Measurements from ENCODE around the gene SLC28A3.

Gene SLC28A3

GRCh38 chr9:84261070-84261746, 79.3 kb downstream of the SLC28A3 start:
- H3K36me3 ChIP-seq: no peaks in the 10 kb centered on the region
- H3K9me3 ChIP-seq: no peaks in the 10 kb centered on the region
- no peak overlapping the region for H3K27ac ChIP-seq
- no peak overlapping the region for H3K9ac ChIP-seq
- TF ChIP-seq Cebpa-rat (IDR thresholded peaks at IDR 0.05): no peak
- H3K4me2 ChIP-seq: peak overlapping the region; percentile 49
- no peaks in the 10 kb centered on the region for H3K27me3 ChIP-seq
- H3K4me3 ChIP-seq: no peak overlapping the region
- H3K4me1 ChIP-seq: no peaks in the 10 kb centered on the region
- no peaks in the 10 kb centered on the region for H4K20me1 ChIP-seq

- H3K36me3 ChIP-seq: no peaks in the 10 kb centered on the region
- H3K27ac ChIP-seq: no peak overlapping the region
- no peaks in the 10 kb centered on the region for H3K9me3 ChIP-seq
- no peak for TF ChIP-seq Cebpa-rat (IDR thresholded peaks at IDR 0.05)
- no peaks in the 10 kb centered on the region for H3K27me3 ChIP-seq
- H3K4me1 ChIP-seq: no peaks in the 10 kb centered on the region
- no peak overlapping the region for H3K4me3 ChIP-seq
- H3K9ac ChIP-seq: no peak overlapping the region
- H3K4me2 ChIP-seq: no peak overlapping the region
- H4K20me1 ChIP-seq: no peaks in the 10 kb centered on the region
Observed at GRCh38 chr9:84258371-84258770, 82.2 kb downstream of the SLC28A3 start.

GRCh38 chr9:84255696-84256095, 84.9 kb downstream of the SLC28A3 start:
- H3K4me3 ChIP-seq: no peak overlapping the region
- H3K9ac ChIP-seq: no peak overlapping the region
- no peaks in the 10 kb centered on the region for H3K4me1 ChIP-seq
- TF ChIP-seq Cebpa-rat (IDR thresholded peaks at IDR 0.05): no peak
- no peaks in the 10 kb centered on the region for H3K27me3 ChIP-seq
- H4K20me1 ChIP-seq: no peaks in the 10 kb centered on the region
- no peak overlapping the region for H3K27ac ChIP-seq
- no peak overlapping the region for H3K4me2 ChIP-seq
- no peaks in the 10 kb centered on the region for H3K9me3 ChIP-seq
- no peaks in the 10 kb centered on the region for H3K36me3 ChIP-seq

- Histone ChIP-seq H3K4me3 (no peak overlapping the region), H4K20me1 (no peaks in the 10 kb centered on the region), H3K9ac (no peak overlapping the region), H3K27me3 (no peaks in the 10 kb centered on the region), H3K4me2 (no peak overlapping the region), H3K4me1 (no peaks in the 10 kb centered on the region), H3K36me3 (no peaks in the 10 kb centered on the region), H3K27ac (no peak overlapping the region), H3K9me3 (no peaks in the 10 kb centered on the region)
- TF ChIP-seq Cebpa-rat (IDR thresholded peaks at IDR 0.05): no peak
Observed at GRCh38 chr9:84254972-84255371, 85.6 kb downstream of the SLC28A3 start.

GRCh38 chr9:84251921-84252320, 88.6 kb downstream of the SLC28A3 start:
- TF ChIP-seq Cebpa-rat (IDR thresholded peaks at IDR 0.05): no peak
- Histone ChIP-seq H3K27me3 (no peaks in the 10 kb centered on the region), H3K27ac (no peak overlapping the region), H3K4me2 (no peak overlapping the region), H3K9me3 (no peaks in the 10 kb centered on the region), H4K20me1 (no peaks in the 10 kb centered on the region), H3K9ac (no peak overlapping the region), H3K36me3 (no peaks in the 10 kb centered on the region), H3K4me1 (no peaks in the 10 kb centered on the region), H3K4me3 (no peak overlapping the region)

GRCh38 chr9:84241817-84242373, 98.7 kb downstream of the SLC28A3 start:
- no peaks in the 10 kb centered on the region for H4K20me1 ChIP-seq
- H3K9me3 ChIP-seq: peaks cover 14% of the 10 kb centered on the region
- no peaks in the 10 kb centered on the region for H3K36me3 ChIP-seq
- H3K9ac ChIP-seq: no peak overlapping the region
- H3K4me3 ChIP-seq: no peak overlapping the region
- no peaks in the 10 kb centered on the region for H3K4me1 ChIP-seq
- H3K4me2 ChIP-seq: no peak overlapping the region
- H3K27ac ChIP-seq: no peak overlapping the region
- H3K27me3 ChIP-seq: no peaks in the 10 kb centered on the region
- TF ChIP-seq Cebpa-rat (IDR thresholded peaks at IDR 0.05): no peak

GRCh38 chr9:84239343-84239742, 101.2 kb downstream of the SLC28A3 start:
- Histone ChIP-seq H3K27me3 (no peaks in the 10 kb centered on the region), H3K9me3 (peaks cover 14% of the 10 kb centered on the region), H3K9ac (no peak overlapping the region), H3K36me3 (no peaks in the 10 kb centered on the region), H3K4me2 (no peak overlapping the region), H3K4me1 (no peaks in the 10 kb centered on the region), H3K4me3 (no peak overlapping the region), H4K20me1 (no peaks in the 10 kb centered on the region), H3K27ac (no peak overlapping the region)
- no peak for TF ChIP-seq Cebpa-rat (IDR thresholded peaks at IDR 0.05)

- Histone ChIP-seq H3K4me2 (no peak overlapping the region), H3K27ac (no peak overlapping the region), H3K36me3 (no peaks in the 10 kb centered on the region), H3K4me1 (no peaks in the 10 kb centered on the region), H3K9ac (no peak overlapping the region), H3K27me3 (no peaks in the 10 kb centered on the region), H4K20me1 (no peaks in the 10 kb centered on the region), H3K4me3 (no peak overlapping the region), H3K9me3 (peaks cover 14% of the 10 kb centered on the region)
- no peak for TF ChIP-seq Cebpa-rat (IDR thresholded peaks at IDR 0.05)
Observed at GRCh38 chr9:84238652-84239051, 101.9 kb downstream of the SLC28A3 start.

- H3K36me3 ChIP-seq: no peaks in the 10 kb centered on the region
- TF ChIP-seq Cebpa-rat (IDR thresholded peaks at IDR 0.05): no peak
- H3K9me3 ChIP-seq: peaks cover 14% of the 10 kb centered on the region
- H3K9ac ChIP-seq: no peak overlapping the region
- peaks cover 8% of the 10 kb centered on the region for H3K4me1 ChIP-seq
- no peak overlapping the region for H3K27ac ChIP-seq
- H4K20me1 ChIP-seq: no peaks in the 10 kb centered on the region
- H3K4me3 ChIP-seq: no peak overlapping the region
- no peak overlapping the region for H3K4me2 ChIP-seq
- H3K27me3 ChIP-seq: no peaks in the 10 kb centered on the region
Observed at GRCh38 chr9:84235511-84235910, 105.0 kb downstream of the SLC28A3 start.

- H3K4me2 ChIP-seq: peak overlapping the region; percentile 31; the same call in 1 of the 2 replicates
- H3K9ac ChIP-seq: no peak overlapping the region; the same call in 1 of the 2 replicates
- peaks cover 34% of the 10 kb centered on the region for H3K4me1 ChIP-seq
- TF ChIP-seq Cebpa-rat (IDR thresholded peaks at IDR 0.05): no peak
- H3K4me3 ChIP-seq: no peak overlapping the region
- H3K9me3 ChIP-seq: no peaks in the 10 kb centered on the region
- no peaks in the 10 kb centered on the region for H4K20me1 ChIP-seq
- H3K36me3 ChIP-seq: no peaks in the 10 kb centered on the region
- no peaks in the 10 kb centered on the region for H3K27me3 ChIP-seq
- H3K27ac ChIP-seq: no peak overlapping the region
Observed at GRCh38 chr9:84230355-84231145, 110.0 kb downstream of the SLC28A3 start.
